Measurements from ENCODE around the gene UMAD1.

DNA sequence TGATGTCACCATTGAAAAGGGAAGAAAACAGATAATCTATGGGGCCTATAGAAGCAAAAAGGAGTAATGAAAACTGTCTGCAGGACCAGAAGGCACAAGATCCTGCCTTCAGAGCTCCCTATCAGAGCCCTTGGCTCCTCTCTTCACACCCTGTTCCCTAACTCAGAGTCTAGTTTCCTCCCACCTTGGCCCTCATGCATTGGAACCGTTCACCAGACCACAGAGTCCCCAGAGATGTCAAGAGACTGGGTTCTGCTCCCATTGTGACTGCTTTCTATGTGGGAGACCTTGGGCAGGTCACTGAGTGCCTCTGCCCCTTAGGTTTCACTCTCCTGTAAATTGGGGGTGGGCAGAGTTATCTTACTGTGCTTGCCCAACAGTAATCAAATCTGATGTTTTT is 158.0 kb downstream of the UMAD1 start:
- TF ChIP-seq POLR2A (IDR thresholded peaks at IDR 0.05; ENCODE audit: low read depth): no peak
- no peak for TF ChIP-seq POLR2AphosphoS5 (IDR thresholded peaks at IDR 0.05)
- TF ChIP-seq, protein P1, sequence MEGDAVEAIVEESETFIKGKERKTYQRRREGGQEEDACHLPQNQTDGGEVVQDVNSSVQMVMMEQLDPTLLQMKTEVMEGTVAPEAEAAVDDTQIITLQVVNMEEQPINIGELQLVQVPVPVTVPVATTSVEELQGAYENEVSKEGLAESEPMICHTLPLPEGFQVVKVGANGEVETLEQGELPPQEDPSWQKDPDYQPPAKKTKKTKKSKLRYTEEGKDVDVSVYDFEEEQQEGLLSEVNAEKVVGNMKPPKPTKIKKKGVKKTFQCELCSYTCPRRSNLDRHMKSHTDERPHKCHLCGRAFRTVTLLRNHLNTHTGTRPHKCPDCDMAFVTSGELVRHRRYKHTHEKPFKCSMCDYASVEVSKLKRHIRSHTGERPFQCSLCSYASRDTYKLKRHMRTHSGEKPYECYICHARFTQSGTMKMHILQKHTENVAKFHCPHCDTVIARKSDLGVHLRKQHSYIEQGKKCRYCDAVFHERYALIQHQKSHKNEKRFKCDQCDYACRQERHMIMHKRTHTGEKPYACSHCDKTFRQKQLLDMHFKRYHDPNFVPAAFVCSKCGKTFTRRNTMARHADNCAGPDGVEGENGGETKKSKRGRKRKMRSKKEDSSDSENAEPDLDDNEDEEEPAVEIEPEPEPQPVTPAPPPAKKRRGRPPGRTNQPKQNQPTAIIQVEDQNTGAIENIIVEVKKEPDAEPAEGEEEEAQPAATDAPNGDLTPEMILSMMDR (IDR thresholded peaks at IDR 0.05): no peak
- TF ChIP-seq EP300 (IDR thresholded peaks at IDR 0.05): no peak
